Peyer's patch (tissue), 4 donors: ENCODE results near the gene OPN1MW.
"Not testable (repeated sequence)": the region's sequence is repeated elsewhere in the genome, so short reads cannot be mapped to it uniquely, and the experiment has no call there.

ENCODE experiments used
- POLR2A ChIP-seq, 2 donors: fragments of 450-650 bp; IDR thresholded peaks; one replicate each; pipeline ENCODE4 v1.5.1; 2017; ENCODE audit warnings: antibody characterized with exemption in 2 of 2, mild to moderate bottlenecking in 2 of 2, moderate library complexity in 2 of 2
- TF ChIP-seq, protein P1 (sequence below), 6 experiments: fragments of 450-650 bp in 4 of 6; fragments of 200-600 bp in 2 of 6; sonication (generic) in 1 of 6; IDR thresholded peaks; one replicate each; pipeline ENCODE4 v1.5.1; 2017 to 2019; ENCODE audit warnings: antibody characterized with exemption in 6 of 6, mild to moderate bottlenecking in 3 of 6, moderate library complexity in 1 of 6

DNA sequence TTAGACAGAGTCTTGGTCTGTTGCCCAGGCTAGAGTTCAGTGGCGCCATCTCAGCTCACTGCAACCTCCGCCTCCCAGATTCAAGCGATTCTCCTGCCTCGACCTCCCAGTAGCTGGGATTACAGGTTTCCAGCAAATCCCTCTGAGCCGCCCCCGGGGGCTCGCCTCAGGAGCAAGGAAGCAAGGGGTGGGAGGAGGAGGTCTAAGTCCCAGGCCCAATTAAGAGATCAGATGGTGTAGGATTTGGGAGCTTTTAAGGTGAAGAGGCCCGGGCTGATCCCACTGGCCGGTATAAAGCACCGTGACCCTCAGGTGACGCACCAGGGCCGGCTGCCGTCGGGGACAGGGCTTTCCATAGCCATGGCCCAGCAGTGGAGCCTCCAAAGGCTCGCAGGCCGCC, 37.1 kb downstream of the OPN1MW start, which contains the start of gene OPN1MW2:
- TF ChIP-seq, protein P1, sequence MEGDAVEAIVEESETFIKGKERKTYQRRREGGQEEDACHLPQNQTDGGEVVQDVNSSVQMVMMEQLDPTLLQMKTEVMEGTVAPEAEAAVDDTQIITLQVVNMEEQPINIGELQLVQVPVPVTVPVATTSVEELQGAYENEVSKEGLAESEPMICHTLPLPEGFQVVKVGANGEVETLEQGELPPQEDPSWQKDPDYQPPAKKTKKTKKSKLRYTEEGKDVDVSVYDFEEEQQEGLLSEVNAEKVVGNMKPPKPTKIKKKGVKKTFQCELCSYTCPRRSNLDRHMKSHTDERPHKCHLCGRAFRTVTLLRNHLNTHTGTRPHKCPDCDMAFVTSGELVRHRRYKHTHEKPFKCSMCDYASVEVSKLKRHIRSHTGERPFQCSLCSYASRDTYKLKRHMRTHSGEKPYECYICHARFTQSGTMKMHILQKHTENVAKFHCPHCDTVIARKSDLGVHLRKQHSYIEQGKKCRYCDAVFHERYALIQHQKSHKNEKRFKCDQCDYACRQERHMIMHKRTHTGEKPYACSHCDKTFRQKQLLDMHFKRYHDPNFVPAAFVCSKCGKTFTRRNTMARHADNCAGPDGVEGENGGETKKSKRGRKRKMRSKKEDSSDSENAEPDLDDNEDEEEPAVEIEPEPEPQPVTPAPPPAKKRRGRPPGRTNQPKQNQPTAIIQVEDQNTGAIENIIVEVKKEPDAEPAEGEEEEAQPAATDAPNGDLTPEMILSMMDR (IDR thresholded peaks at IDR 0.05): not testable (repeated sequence)
- TF ChIP-seq POLR2A (IDR thresholded peaks at IDR 0.05): not testable (repeated sequence)
